Measurements from ENCODE around the gene CTTNBP2.

CTTNBP2 gene

DNA sequence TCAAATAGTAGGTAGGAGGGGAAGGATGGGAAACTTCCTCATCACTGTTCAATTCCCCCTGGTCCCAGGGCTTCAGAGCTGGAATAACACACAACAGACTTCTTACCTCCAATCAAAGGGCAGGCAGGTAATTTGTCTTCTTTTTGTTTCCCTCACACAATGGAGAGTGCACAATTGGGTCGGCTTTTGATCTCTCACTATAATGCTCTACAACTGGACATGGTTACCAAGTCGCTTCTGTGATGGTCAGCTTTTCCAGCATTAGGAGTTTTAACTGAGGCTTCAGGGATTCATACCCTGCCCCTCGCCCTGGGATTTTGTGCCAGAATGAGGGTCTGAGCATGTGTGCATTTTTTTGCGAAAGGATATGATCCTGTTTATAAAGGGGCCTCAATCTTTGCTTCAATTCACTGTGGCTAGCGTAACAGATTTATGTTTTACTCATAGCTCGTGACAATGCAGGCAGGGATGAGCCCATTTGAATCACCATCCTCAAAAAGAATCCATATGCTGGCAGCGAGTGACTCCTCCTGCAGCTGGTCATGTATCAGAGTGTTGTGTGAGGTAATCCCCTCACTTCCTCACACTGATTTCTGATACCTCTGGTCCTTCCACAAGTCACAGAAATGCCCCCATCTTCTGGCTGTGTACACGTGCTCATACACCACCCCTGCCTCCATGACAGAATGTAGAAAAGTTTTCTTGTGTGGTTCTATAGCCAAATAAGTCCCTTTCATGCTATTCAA lies 189.6 kb downstream of the CTTNBP2 start:
- DNase-seq, result no peak

DNA sequence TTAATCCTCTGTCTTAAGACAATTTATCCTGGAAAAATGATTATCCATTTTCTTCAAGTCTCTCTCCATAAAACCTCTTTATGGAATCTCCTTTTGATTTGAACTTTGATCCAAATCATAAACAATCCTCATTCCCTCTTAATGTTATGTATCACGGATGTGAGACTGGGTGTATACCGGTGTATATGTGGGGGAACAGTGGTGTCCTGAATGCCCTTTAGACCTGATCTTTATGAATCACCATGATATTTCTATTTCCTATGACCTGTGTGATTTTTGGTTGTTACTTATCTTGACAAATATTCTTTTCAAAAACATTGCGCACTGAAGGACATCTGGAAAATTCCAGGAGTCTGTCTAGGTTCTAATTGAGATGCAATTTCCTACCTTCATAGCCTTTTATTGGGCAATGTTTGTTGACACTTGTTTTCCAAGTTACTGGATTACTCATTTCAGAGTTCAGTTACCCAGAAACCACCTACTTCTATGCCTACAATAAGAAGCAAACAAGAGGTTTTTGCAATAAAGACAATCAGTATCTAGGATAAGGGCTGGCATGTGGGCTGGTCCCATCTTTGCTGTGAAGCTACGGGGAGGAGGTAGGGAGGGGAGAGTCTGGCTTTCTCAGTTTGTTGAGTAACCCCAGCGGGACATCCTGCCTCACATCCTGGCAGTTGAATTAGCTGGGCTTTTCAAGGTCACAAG lies 190.4 kb downstream of the CTTNBP2 start:
- no peak for DNase-seq

DNA sequence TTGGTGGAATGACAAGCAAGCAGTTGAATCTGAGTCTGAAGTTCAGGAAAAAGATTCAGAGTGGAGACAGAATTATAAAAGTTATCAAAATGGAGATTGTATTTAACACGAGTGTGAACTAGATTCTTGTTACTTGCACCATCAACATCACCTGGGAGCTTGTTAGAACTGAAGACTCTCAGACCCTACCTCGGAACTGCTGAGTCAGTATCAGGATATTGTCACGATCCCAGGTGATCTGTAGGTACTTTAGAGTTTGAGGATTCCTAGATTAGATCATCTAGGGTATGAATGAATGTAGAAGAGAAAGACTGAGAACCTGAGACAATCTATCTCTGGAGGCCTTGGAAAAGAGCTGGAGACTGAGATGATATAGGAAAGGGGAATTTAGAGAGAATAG lies 194.1 kb downstream of the CTTNBP2 start:
- no peak for DNase-seq

DNA sequence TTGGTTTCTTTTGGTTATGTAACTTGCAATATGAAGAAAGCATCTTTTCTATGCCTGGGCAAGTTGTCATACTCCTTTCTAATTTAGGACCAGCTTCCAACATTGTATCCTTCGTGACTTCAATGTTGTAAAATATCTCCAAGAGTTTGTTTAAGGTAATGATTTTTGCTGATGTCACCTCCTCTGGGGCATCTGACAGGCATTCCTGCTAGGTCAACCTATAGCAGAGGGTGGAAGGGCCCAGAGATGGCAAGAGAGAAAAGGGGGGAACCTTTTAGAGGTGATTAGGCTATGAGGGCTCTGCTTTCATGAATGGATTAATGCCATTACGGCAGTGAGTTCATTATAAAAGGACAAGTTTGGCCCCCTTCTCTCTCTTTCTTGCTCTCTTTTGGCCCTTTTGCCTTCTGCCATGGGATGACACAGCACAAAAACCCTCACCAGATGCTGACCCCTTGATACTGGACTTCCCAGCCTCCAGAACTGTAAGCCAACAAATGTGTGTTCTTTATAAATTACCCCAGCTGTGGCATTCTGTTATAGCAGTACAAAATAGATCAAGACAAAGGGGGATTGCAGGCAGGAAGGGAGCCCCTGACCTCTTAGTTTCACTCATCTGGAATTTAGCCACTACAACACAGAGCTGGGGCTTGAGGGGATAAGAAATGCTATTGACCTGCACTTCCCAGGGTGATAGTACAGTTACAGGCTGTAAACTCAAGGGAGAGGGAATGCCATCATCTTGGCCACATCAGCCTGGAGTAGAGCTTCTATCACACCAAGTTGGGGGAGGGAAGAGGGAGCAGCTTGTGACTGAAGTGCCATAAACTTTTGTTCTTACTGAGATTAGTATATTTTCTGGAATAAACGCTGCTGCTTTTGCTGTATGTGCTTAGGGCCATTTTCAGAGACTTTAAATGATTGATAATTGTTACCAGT lies 197.5 kb downstream of the CTTNBP2 start:
- DNase-seq, result no peak

DNA sequence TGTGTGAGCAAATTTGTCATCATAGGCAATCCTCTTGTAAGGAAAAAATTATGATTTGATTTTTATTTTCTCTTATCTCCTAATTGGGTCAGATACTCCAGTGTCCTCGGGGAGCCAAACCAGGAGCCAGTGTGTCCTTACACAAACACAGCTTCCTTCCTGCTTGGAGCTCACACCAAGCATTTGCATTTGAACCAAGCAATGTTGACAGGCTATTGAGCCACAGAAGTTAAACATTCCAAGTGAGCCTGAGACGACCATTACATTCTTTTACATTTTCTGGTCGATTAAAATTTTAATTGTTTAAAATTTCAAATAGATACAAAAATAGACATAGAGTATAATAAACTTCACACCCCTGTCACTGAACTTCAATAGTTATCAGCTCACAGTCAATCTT lies 198.6 kb downstream of the CTTNBP2 start:
- no peak for DNase-seq

GRCh38 chr7:117673839-117674238 lies 199.4 kb downstream of the CTTNBP2 start:
- DNase-seq, result peak; percentile 8

DNA sequence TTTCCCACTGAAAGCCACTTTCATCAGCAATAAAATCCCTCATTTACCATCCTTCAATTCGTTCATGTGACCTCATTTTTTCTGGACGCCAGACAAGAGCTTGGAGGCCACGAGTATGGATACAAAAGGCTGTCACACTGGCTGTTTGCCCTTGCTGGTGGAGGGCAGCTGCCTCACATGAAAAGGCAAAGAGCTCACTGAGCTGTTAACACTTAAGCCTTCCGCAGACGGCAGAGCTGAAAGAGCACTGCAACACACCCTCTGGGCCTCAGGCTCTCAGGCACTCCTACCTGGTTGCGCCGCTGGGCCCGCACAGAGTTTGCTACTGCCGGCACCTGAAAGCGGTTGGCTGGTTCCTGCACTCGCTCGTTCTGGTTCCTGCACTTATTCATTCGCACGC lies 199.9 kb downstream of the CTTNBP2 start:
- no peak for DNase-seq

- no peak for DNase-seq
Measured at GRCh38 chr7:117672453-117672852, 200.8 kb downstream of the CTTNBP2 start.

GRCh38 chr7:117669818-117670217 lies 203.4 kb downstream of the CTTNBP2 start:
- DNase-seq, result no peak

DNA sequence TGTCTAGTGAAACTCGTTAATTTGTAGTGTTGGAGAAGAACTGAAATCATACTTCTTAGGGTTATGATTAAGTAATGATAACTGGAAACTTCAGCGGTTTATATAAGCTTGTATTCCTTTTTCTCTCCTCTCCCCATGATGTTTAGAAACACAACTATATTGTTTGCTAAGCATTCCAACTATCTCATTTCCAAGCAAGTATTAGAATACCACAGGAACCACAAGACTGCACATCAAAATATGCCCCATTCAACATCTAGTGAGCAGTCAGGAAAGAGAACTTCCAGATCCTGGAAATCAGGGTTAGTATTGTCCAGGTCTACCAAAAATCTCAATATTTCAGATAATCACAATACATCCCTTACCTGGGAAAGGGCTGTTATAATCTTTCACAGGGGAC lies 205.8 kb downstream of the CTTNBP2 start:
- no peak for DNase-seq

DNA sequence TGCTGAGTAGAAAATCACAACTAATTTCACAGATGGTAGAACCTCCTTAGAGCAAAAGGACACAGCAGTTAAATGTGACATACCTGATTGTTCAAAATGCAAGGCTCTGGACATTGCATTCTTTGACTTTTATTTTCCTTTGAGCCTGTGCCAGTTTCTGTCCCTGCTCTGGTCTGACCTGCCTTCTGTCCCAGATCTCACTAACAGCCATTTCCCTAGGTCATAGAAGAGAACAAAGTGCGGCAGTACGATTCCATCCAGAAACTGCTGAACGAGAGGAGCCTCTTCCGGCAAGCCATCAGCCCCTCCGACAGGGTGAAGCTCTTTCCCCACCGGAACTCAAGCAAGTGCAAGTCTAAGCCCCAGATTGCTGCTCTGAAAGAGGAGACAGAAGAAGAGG lies 206.6 kb downstream of the CTTNBP2 start:
- DNase-seq, result no peak

DNA sequence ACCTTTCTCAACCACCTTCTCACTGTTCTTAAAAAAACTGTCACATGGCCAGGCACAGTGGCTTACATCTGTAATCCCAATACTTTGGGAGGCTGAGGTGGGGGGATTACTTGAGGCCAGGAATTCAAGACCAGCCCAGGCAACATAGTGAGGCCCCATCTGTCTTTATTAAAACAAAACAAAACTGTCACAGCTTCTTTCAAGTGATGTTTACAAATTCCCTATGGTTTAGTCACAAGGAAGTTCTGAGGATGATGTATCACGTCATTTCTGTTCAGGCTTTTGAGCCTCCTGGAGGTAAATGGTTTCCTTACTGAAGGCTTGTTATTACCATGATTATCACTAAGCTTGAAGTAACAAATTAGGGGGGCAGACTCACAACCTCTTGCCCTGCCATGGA lies 207.2 kb downstream of the CTTNBP2 start:
- no peak for DNase-seq

DNA sequence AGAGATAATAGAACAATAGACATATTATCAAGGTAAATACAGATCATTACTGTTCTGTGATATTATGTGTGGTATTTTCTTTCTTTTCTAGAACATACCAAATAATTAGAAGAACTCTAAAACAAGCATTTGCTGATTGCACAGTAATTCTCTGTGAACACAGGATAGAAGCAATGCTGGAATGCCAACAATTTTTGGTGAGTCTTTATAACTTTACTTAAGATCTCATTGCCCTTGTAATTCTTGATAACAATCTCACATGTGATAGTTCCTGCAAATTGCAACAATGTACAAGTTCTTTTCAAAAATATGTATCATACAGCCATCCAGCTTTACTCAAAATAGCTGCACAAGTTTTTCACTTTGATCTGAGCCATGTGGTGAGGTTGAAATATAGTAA lies 207.9 kb downstream of the CTTNBP2 start:
- no peak for DNase-seq

DNA sequence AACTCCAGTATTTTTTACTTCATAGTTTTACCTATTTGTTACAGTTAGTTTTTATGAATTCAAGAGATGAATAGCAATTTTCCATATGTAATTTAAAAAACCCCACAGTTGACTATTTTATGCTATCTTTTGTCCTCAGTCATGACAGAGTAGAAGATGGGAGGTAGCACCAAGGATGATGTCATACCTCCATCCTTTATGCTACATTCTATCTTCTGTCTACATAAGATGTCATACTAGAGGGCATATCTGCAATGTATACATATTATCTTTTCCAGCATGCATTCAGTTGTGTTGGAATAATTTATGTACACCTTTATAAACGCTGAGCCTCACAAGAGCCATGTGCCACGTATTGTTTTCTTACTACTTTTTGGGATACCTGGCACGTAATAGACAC lies 209.2 kb downstream of the CTTNBP2 start:
- no peak for DNase-seq

DNA sequence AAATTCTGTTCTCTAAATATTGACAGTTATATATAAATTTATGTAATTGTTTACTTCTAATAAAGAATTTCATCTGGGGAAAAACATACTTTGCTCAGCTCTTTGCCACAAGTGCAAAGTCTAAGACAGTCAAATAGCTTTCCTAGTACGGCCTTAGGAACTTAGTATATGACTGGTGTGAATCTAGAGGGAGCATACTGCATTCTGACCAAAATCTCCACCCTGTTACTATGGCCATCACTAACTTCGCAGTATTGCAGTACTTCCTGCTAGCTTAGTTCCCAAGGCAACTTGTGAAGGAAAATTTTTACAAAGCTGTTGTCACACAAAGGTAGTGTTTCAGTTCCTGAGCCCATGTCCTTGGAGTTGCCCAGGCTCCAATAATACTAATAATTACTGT lies 211.9 kb downstream of the CTTNBP2 start:
- no peak for DNase-seq

Data from GDM1 (cell line).